ENCODE data around the gene WWOX. TPM values are rescaled to one million over a fixed set of nuclear protein-coding genes. Genes with fewer than 3 reads are reported as not detected.

Gene WWOX
- total and polyA plus RNA-seq, 2 donors: 15.4 to 23.9 TPM

GRCh38 chr16:78206623-78207223 lies 107.3 kb downstream of the WWOX start:
- Histone ChIP-seq H3K27me3 (ENCODE audit: control insufficient read depth in 2 of 2, insufficient read depth in 1 of 2, low read length in 1 of 2) (no peaks in the 10 kb centered on the region), H3K4me3 (ENCODE audit: low read length in 2 of 2) (no peak overlapping the region), H3K36me3 (ENCODE audit: control insufficient read depth in 2 of 2, insufficient read depth in 2 of 2, low read length in 1 of 2) (no peaks in the 10 kb centered on the region), H3K4me1 (ENCODE audit: control insufficient read depth in 2 of 2, insufficient read depth in 2 of 2, low read length in 2 of 2) (no peaks in the 10 kb centered on the region), H3K9me3 (ENCODE audit: control insufficient read depth in 2 of 2, insufficient read depth in 1 of 2, low read length in 1 of 2) (no peaks in the 10 kb centered on the region), H3K27ac (ENCODE audit: low read depth in 1 of 2, low read length in 1 of 2) (no peak overlapping the region)
- WGBS: 97% methylated on average over 2 of the region's 2 CpGs
- DNase-seq (ENCODE audit: low read depth in 6 of 9, low spot score in 9 of 9): no peak

- H3K27ac ChIP-seq (ENCODE audit: low read depth in 1 of 2, low read length in 1 of 2): no peak overlapping the region
- WGBS: 91% methylated on average over 10 of the region's 10 CpGs
- H3K4me1 ChIP-seq (ENCODE audit: control insufficient read depth in 2 of 2, insufficient read depth in 2 of 2, low read length in 2 of 2): no peaks in the 10 kb centered on the region
- H3K36me3 ChIP-seq (ENCODE audit: control insufficient read depth in 2 of 2, insufficient read depth in 2 of 2, low read length in 1 of 2): no peaks in the 10 kb centered on the region
- no peaks in the 10 kb centered on the region for H3K9me3 ChIP-seq (ENCODE audit: control insufficient read depth in 2 of 2, insufficient read depth in 1 of 2, low read length in 1 of 2)
- DNase-seq (ENCODE audit: low read depth in 6 of 9, low spot score in 9 of 9): no peak
- no peaks in the 10 kb centered on the region for H3K27me3 ChIP-seq (ENCODE audit: control insufficient read depth in 2 of 2, insufficient read depth in 1 of 2, low read length in 1 of 2)
- H3K4me3 ChIP-seq (ENCODE audit: low read length in 2 of 2): no peak overlapping the region
These were observed 110.7 kb downstream of the WWOX start for GRCh38 chr16:78209951-78210661.

- H3K27me3 ChIP-seq (ENCODE audit: control insufficient read depth in 2 of 2, insufficient read depth in 1 of 2, low read length in 1 of 2): no peaks in the 10 kb centered on the region
- no peak overlapping the region for H3K4me3 ChIP-seq (ENCODE audit: low read length in 2 of 2)
- no peaks in the 10 kb centered on the region for H3K9me3 ChIP-seq (ENCODE audit: control insufficient read depth in 2 of 2, insufficient read depth in 1 of 2, low read length in 1 of 2)
- H3K27ac ChIP-seq (ENCODE audit: low read depth in 1 of 2, low read length in 1 of 2): no peak overlapping the region
- no peaks in the 10 kb centered on the region for H3K4me1 ChIP-seq (ENCODE audit: control insufficient read depth in 2 of 2, insufficient read depth in 2 of 2, low read length in 2 of 2)
- WGBS: 93% methylated on average over 7 of the region's 7 CpGs
- H3K36me3 ChIP-seq (ENCODE audit: control insufficient read depth in 2 of 2, insufficient read depth in 2 of 2, low read length in 1 of 2): no peaks in the 10 kb centered on the region
- DNase-seq (ENCODE audit: low read depth in 6 of 9, low spot score in 9 of 9): no peak
These were observed 111.7 kb downstream of the WWOX start for GRCh38 chr16:78211020-78211599.

GRCh38 chr16:78211946-78212345 lies 112.5 kb downstream of the WWOX start:
- DNase-seq (ENCODE audit: low read depth in 6 of 9, low spot score in 9 of 9): no peak
- Histone ChIP-seq H3K27ac (ENCODE audit: low read depth in 1 of 2, low read length in 1 of 2) (no peak overlapping the region), H3K4me1 (ENCODE audit: control insufficient read depth in 2 of 2, insufficient read depth in 2 of 2, low read length in 2 of 2) (no peaks in the 10 kb centered on the region), H3K27me3 (ENCODE audit: control insufficient read depth in 2 of 2, insufficient read depth in 1 of 2, low read length in 1 of 2) (no peaks in the 10 kb centered on the region), H3K9me3 (ENCODE audit: control insufficient read depth in 2 of 2, insufficient read depth in 1 of 2, low read length in 1 of 2) (no peaks in the 10 kb centered on the region), H3K36me3 (ENCODE audit: control insufficient read depth in 2 of 2, insufficient read depth in 2 of 2, low read length in 1 of 2) (no peaks in the 10 kb centered on the region), H3K4me3 (ENCODE audit: low read length in 2 of 2) (no peak overlapping the region)
- 98% methylated on average over 2 of the region's 2 CpGs for WGBS

- Histone ChIP-seq H3K9me3 (ENCODE audit: control insufficient read depth in 2 of 2, insufficient read depth in 1 of 2, low read length in 1 of 2) (no peaks in the 10 kb centered on the region), H3K4me1 (ENCODE audit: control insufficient read depth in 2 of 2, insufficient read depth in 2 of 2, low read length in 2 of 2) (no peaks in the 10 kb centered on the region), H3K36me3 (ENCODE audit: control insufficient read depth in 2 of 2, insufficient read depth in 2 of 2, low read length in 1 of 2) (no peaks in the 10 kb centered on the region), H3K4me3 (ENCODE audit: low read length in 2 of 2) (no peak overlapping the region), H3K27me3 (ENCODE audit: control insufficient read depth in 2 of 2, insufficient read depth in 1 of 2, low read length in 1 of 2) (no peaks in the 10 kb centered on the region), H3K27ac (ENCODE audit: low read depth in 1 of 2, low read length in 1 of 2) (no peak overlapping the region)
- DNase-seq (ENCODE audit: low read depth in 6 of 9, low spot score in 9 of 9): no peak
- 97% methylated on average over 7 of the region's 7 CpGs for WGBS
These were observed 113.2 kb downstream of the WWOX start for GRCh38 chr16:78212674-78213073.

- Histone ChIP-seq H3K27me3 (ENCODE audit: control insufficient read depth in 2 of 2, insufficient read depth in 1 of 2, low read length in 1 of 2) (no peaks in the 10 kb centered on the region), H3K4me1 (ENCODE audit: control insufficient read depth in 2 of 2, insufficient read depth in 2 of 2, low read length in 2 of 2) (no peaks in the 10 kb centered on the region), H3K36me3 (ENCODE audit: control insufficient read depth in 2 of 2, insufficient read depth in 2 of 2, low read length in 1 of 2) (no peaks in the 10 kb centered on the region), H3K27ac (ENCODE audit: low read depth in 1 of 2, low read length in 1 of 2) (no peak overlapping the region), H3K9me3 (ENCODE audit: control insufficient read depth in 2 of 2, insufficient read depth in 1 of 2, low read length in 1 of 2) (no peaks in the 10 kb centered on the region), H3K4me3 (ENCODE audit: low read length in 2 of 2) (no peak overlapping the region)
- DNase-seq (ENCODE audit: low read depth in 6 of 9, low spot score in 9 of 9): no peak
- WGBS: over 99% methylated on average over 7 of the region's 7 CpGs
These were observed 114.3 kb downstream of the WWOX start for GRCh38 chr16:78213751-78214150.

GRCh38 chr16:78215222-78215621 lies 115.8 kb downstream of the WWOX start:
- H3K9me3 ChIP-seq (ENCODE audit: control insufficient read depth in 2 of 2, insufficient read depth in 1 of 2, low read length in 1 of 2): no peaks in the 10 kb centered on the region
- no peak for DNase-seq (ENCODE audit: low read depth in 6 of 9, low spot score in 9 of 9)
- WGBS: 99% methylated on average over 9 of the region's 9 CpGs
- no peaks in the 10 kb centered on the region for H3K4me1 ChIP-seq (ENCODE audit: control insufficient read depth in 2 of 2, insufficient read depth in 2 of 2, low read length in 2 of 2)
- H3K27me3 ChIP-seq (ENCODE audit: control insufficient read depth in 2 of 2, insufficient read depth in 1 of 2, low read length in 1 of 2): no peaks in the 10 kb centered on the region
- H3K27ac ChIP-seq (ENCODE audit: low read depth in 1 of 2, low read length in 1 of 2): no peak overlapping the region
- H3K4me3 ChIP-seq (ENCODE audit: low read length in 2 of 2): no peak overlapping the region
- H3K36me3 ChIP-seq (ENCODE audit: control insufficient read depth in 2 of 2, insufficient read depth in 2 of 2, low read length in 1 of 2): no peaks in the 10 kb centered on the region

- Histone ChIP-seq H3K36me3 (ENCODE audit: control insufficient read depth in 2 of 2, insufficient read depth in 2 of 2, low read length in 1 of 2) (no peaks in the 10 kb centered on the region), H3K4me3 (ENCODE audit: low read length in 2 of 2) (no peak overlapping the region), H3K27ac (ENCODE audit: low read depth in 1 of 2, low read length in 1 of 2) (no peak overlapping the region), H3K4me1 (ENCODE audit: control insufficient read depth in 2 of 2, insufficient read depth in 2 of 2, low read length in 2 of 2) (no peaks in the 10 kb centered on the region), H3K9me3 (ENCODE audit: control insufficient read depth in 2 of 2, insufficient read depth in 1 of 2, low read length in 1 of 2) (no peaks in the 10 kb centered on the region), H3K27me3 (ENCODE audit: control insufficient read depth in 2 of 2, insufficient read depth in 1 of 2, low read length in 1 of 2) (no peaks in the 10 kb centered on the region)
- DNase-seq (ENCODE audit: low read depth in 6 of 9, low spot score in 9 of 9): no peak
- WGBS: 97% methylated on average over 4 of the region's 4 CpGs
These were observed 116.8 kb downstream of the WWOX start for GRCh38 chr16:78216166-78216745.

GRCh38 chr16:78217276-78217675 lies 117.8 kb downstream of the WWOX start:
- Histone ChIP-seq H3K4me1 (ENCODE audit: control insufficient read depth in 2 of 2, insufficient read depth in 2 of 2, low read length in 2 of 2) (no peaks in the 10 kb centered on the region), H3K4me3 (ENCODE audit: low read length in 2 of 2) (no peak overlapping the region), H3K9me3 (ENCODE audit: control insufficient read depth in 2 of 2, insufficient read depth in 1 of 2, low read length in 1 of 2) (no peaks in the 10 kb centered on the region), H3K36me3 (ENCODE audit: control insufficient read depth in 2 of 2, insufficient read depth in 2 of 2, low read length in 1 of 2) (no peaks in the 10 kb centered on the region), H3K27me3 (ENCODE audit: control insufficient read depth in 2 of 2, insufficient read depth in 1 of 2, low read length in 1 of 2) (no peaks in the 10 kb centered on the region), H3K27ac (ENCODE audit: low read depth in 1 of 2, low read length in 1 of 2) (no peak overlapping the region)
- WGBS: 97% methylated on average over 7 of the region's 7 CpGs
- no peak for DNase-seq (ENCODE audit: low read depth in 6 of 9, low spot score in 9 of 9)
